SK-N-SH (cell line): Measurements from ENCODE around the gene ITIH5.

Experiments used
- CTCF ChIP-seq: fragments of 200-600 bp; sonication (generic); IDR thresholded peaks from 2 replicates; pipeline ENCODE4 v1.6.1; 2017; ENCODE audit warnings: antibody characterized with exemption, mild to moderate bottlenecking, moderate library complexity
- MAX ChIP-seq: IDR thresholded peaks from 2 replicates; pipeline ENCODE4 v1.4.0; 2012; ENCODE audit warnings: low read depth
- TEAD4 ChIP-seq: IDR thresholded peaks from 2 replicates; pipeline ENCODE4 v1.4.0; 2012; ENCODE audit warnings: mild to moderate bottlenecking, borderline replicate concordance; ENCODE audit not compliant: insufficient read depth

- TF ChIP-seq TEAD4 (no peak), CTCF (no peak), MAX (no peak)
Measured at GRCh38 chr10:7511612-7512011, 155.2 kb downstream of the ITIH5 start.
